Stomach (tissue), 19 donors: ENCODE data around the gene DTD1. TPM values are rescaled to one million over a fixed set of nuclear protein-coding genes. Genes with fewer than 3 reads are reported as not detected.

Experiments used
- DNase-seq, 2 donors: peaks; one replicate each; pipeline versions ENCODE4 v3.0.0 to v3.0.0-alpha.2; 2013 to 2019
- H3K27ac ChIP-seq, 5 donors: fragments of 200-600 bp in 4 of 5; sonication (generic) in 4 of 5; one replicate each; pipeline ENCODE4 v1.5.1; 2013 to 2019; ENCODE audit warnings: mild to moderate bottlenecking in 1 of 5, moderate library complexity in 1 of 5
- H3K27me3 ChIP-seq, 3 donors: fragments of 200-600 bp; sonication (generic); one replicate each; pipeline ENCODE4 v1.5.1; 2017 to 2019; ENCODE audit warnings: mixed run types in 1 of 3
- H3K36me3 ChIP-seq, 4 donors: fragments of 200-600 bp; sonication (generic); 1 replicate in 3 of 4; 2 replicates in 1 of 4; pipeline ENCODE4 v1.5.1; 2016 to 2019
- H3K4me1 ChIP-seq, 4 donors: fragments of 200-600 bp; sonication (generic); one replicate each; pipeline ENCODE4 v1.5.1; 2016 to 2019
- H3K4me3 ChIP-seq, 4 donors: fragments of 200-600 bp; sonication (generic) in 3 of 4; one replicate each; pipeline ENCODE4 v1.5.1; 2016 to 2019; ENCODE audit warnings: mild to moderate bottlenecking in 1 of 4
- H3K9me3 ChIP-seq, 4 donors: fragments of 200-600 bp; sonication (generic); one replicate each; pipeline ENCODE4 v1.5.1; 2016 to 2019
- EP300 ChIP-seq: sonication (generic); formaldehyde crosslinking; IDR thresholded peaks from one replicate; pipeline ENCODE4 v1.6.1; 2017; ENCODE audit warnings: antibody characterized with exemption
- POLR2A ChIP-seq, 4 donors: fragments of 450-650 bp; IDR thresholded peaks; one replicate each; pipeline ENCODE4 v1.6.1; 2016; ENCODE audit warnings: antibody characterized with exemption in 4 of 4, control low read depth in 2 of 4, mild to moderate bottlenecking in 1 of 4, moderate library complexity in 1 of 4
- POLR2AphosphoS5 ChIP-seq, 3 donors: sonication (generic); formaldehyde crosslinking; IDR thresholded peaks; one replicate each; pipeline ENCODE4 v1.6.1; 2016; ENCODE audit warnings: antibody characterized with exemption in 3 of 3
- WGBS, 5 donors: extraction: QIAGEN DNeasy Blood & Tissue Kit in 3 of 5; methylation state at CpG; one replicate each; pipeline versions ENCODE4 v1.1.5 to v1.1.7; 2013 to 2018; 5-methylcytosine and 5-hydroxymethylcytosine counted together
- intact Hi-C: fragments of 100-400 bp; cut with DNase I; formaldehyde crosslinking; loops from one replicate; pipeline ENCODE4 v1.15.1; 2023; ENCODE audit warnings: low total_unique reads
- long read RNA-seq, 10 donors: transcript quantifications; one replicate each; lab custom pipeline, GENCODE V29; 2026
- polyA plus RNA-seq, 3 donors: library from polyadenylated mRNA; stranded (reverse); fragments of 200-250 nt; gene quantifications; one replicate each; pipeline ENCODE4 v1.2.3, GENCODE V29; 2013
- total RNA-seq, 5 donors: library from RNA; depleted of rRNA; stranded (reverse); fragments of >200 nt; gene quantifications; one replicate each; pipeline versions ENCODE4 v1.1.0 to v1.2.3, GENCODE V29; 2014 to 2016
- TF ChIP-seq, protein P1 (sequence below), 7 experiments: fragments of 450-650 bp in 4 of 7; fragments of 200-600 bp in 3 of 7; sonication (generic) in 3 of 7; IDR thresholded peaks; one replicate each; pipeline ENCODE4 v1.5.1; 2016 to 2019; ENCODE audit warnings: antibody characterized with exemption in 7 of 7, control low read depth in 2 of 7, mild to moderate bottlenecking in 1 of 7
- donor health status: healthy with polysubstance abuse.
- donor health status: Bipolar disorder and iron deficiency.
- donor health status: healthy.

DTD1 gene, protein sequence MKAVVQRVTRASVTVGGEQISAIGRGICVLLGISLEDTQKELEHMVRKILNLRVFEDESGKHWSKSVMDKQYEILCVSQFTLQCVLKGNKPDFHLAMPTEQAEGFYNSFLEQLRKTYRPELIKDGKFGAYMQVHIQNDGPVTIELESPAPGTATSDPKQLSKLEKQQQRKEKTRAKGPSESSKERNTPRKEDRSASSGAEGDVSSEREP
- 10 to 100 TPM in 3 of 5 donors, 1 to 10 TPM in 1, not detected in 1; 4.5 to 23.3 (median 13.8) TPM for total RNA-seq
- 10 to 100 TPM; 15.7 to 30.4 (median 23.0) TPM for polyA plus RNA-seq
- long read RNA-seq, donor 1, transcript DTD1-201 (6 exons, 1,387 nt), result major isoform, 5 of 5 reads
- long read RNA-seq, donor 1, partial matches to known transcripts, result 0 of 5 reads
- long read RNA-seq, donor 1, other reads (novel, unspliced or antisense), result 0 of 5 reads
- long read RNA-seq, donor 2, transcript DTD1-201 (6 exons, 1,387 nt), result major isoform, 6 of 6 reads
- long read RNA-seq, donor 2, partial matches to known transcripts, result 0 of 6 reads
- long read RNA-seq, donor 2, other reads (novel, unspliced or antisense), result 0 of 6 reads
- long read RNA-seq, donor 3, partial matches to known transcripts, result 0 of 3 reads
- long read RNA-seq, donor 3, other reads (novel, unspliced or antisense), result 0 of 3 reads
- long read RNA-seq, donor 4, partial matches to known transcripts, result 0 of 1 reads
- long read RNA-seq, donor 4, other reads (novel, unspliced or antisense), result 0 of 1 reads
- long read RNA-seq, donor 5, partial matches to known transcripts, result 0 of 4 reads
- long read RNA-seq, donor 5, other reads (novel, unspliced or antisense), result 0 of 4 reads
- long read RNA-seq, donor 6, transcript DTD1-201 (6 exons, 1,387 nt), result major isoform, 19 of 48 reads
- long read RNA-seq, donor 6, partial matches to known transcripts, result 29 of 48 reads
- long read RNA-seq, donor 6, other reads (novel, unspliced or antisense), result 0 of 48 reads
- long read RNA-seq, donor 7, transcript DTD1-201 (6 exons, 1,387 nt), result major isoform, 8 of 17 reads
- long read RNA-seq, donor 7, partial matches to known transcripts, result 9 of 17 reads
- long read RNA-seq, donor 7, other reads (novel, unspliced or antisense), result 0 of 17 reads
- long read RNA-seq, donor 8, transcript DTD1-201 (6 exons, 1,387 nt), result major isoform, 6 of 14 reads
- long read RNA-seq, donor 8, partial matches to known transcripts, result 7 of 14 reads
- long read RNA-seq, donor 8, other reads (novel, unspliced or antisense), result 0 of 14 reads
- long read RNA-seq, donor 9, transcript DTD1-201 (6 exons, 1,387 nt), result major isoform, 10 of 22 reads
- long read RNA-seq, donor 9, partial matches to known transcripts, result 12 of 22 reads
- long read RNA-seq, donor 9, other reads (novel, unspliced or antisense), result 0 of 22 reads
- long read RNA-seq, donor 10, result 0 reads

DNA sequence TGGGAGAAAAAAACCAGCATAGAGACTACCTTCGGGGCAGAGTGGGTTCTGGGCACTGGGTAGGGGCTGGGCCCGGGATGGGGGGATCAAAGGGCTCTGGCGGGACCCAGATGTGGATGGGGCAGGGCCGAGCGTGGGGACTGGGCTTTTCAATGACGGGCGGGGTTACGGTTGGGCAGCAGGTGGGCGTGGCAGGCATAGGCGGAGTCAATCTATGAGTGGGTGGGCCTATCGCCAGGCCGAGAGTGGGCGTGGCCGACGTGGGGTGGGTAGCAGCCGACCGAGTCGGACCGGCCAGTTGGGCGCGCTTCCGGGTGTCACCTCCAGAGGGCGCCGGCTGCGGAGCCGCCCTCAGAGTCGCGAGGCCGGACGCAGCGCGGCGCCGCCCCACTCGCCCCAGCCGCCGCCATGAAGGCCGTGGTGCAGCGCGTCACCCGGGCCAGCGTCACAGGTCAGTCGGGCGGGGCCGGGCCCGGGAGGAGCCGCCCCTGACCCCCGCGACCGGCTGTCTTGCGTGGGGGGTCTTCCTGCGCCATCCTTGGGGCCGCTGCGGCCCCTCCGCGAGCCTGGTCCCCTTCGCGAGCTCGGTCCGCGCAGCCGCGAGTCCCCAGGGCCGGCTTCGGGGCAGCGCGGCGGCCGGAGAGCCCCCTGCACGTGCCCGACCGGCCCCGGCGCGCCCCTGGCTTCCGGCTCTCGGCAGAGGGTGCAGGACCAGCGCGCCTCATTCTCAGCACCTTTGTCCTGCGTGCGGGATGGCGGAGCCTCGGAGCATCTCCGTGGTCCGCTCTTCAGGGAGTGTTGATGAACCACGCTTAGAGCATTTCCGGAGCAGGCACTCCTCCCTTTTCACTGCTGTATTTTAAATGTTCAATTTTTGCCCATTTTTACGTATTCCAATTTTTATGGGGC is at the start of gene DTD1:
Gene DTD1 (plus strand): TSS at position 390 of the 909 bp plus-strand sequence. CDS start 19 bp downstream, at position 409.
- DNase-seq, result peak; percentile 96
- H3K4me1 ChIP-seq, result peaks cover 4 to 28% (median 17%) of the 10 kb centered on the region in 4 donors
- H3K27me3 ChIP-seq, result no peaks in the 10 kb centered on the region
- no peaks in the 10 kb centered on the region for H3K36me3 ChIP-seq
- intact Hi-C loops, result no loop called here
- peak within 1 kb of the TSS; percentile 64 to 87 (median 79) for H3K27ac ChIP-seq
- peak within 1 kb of the TSS; percentile 70 to 99 (median 88) for H3K4me3 ChIP-seq
- no peaks in the 10 kb centered on the region for H3K9me3 ChIP-seq
- WGBS, 5 donors, result 0 to 1% (median 0%) methylated on average over 27 to 88 of the region's 88 CpGs
- TF ChIP-seq EP300 (no peak), POLR2AphosphoS5 (IDR thresholded peaks at IDR 0.05) (peak in 2 of 3 donors; percentile 10 to 36)
- TF ChIP-seq, protein P1, sequence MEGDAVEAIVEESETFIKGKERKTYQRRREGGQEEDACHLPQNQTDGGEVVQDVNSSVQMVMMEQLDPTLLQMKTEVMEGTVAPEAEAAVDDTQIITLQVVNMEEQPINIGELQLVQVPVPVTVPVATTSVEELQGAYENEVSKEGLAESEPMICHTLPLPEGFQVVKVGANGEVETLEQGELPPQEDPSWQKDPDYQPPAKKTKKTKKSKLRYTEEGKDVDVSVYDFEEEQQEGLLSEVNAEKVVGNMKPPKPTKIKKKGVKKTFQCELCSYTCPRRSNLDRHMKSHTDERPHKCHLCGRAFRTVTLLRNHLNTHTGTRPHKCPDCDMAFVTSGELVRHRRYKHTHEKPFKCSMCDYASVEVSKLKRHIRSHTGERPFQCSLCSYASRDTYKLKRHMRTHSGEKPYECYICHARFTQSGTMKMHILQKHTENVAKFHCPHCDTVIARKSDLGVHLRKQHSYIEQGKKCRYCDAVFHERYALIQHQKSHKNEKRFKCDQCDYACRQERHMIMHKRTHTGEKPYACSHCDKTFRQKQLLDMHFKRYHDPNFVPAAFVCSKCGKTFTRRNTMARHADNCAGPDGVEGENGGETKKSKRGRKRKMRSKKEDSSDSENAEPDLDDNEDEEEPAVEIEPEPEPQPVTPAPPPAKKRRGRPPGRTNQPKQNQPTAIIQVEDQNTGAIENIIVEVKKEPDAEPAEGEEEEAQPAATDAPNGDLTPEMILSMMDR (IDR thresholded peaks at IDR 0.05), result peak in 4 of 7 experiments; percentile 15 to 74 (median 71)

DNA sequence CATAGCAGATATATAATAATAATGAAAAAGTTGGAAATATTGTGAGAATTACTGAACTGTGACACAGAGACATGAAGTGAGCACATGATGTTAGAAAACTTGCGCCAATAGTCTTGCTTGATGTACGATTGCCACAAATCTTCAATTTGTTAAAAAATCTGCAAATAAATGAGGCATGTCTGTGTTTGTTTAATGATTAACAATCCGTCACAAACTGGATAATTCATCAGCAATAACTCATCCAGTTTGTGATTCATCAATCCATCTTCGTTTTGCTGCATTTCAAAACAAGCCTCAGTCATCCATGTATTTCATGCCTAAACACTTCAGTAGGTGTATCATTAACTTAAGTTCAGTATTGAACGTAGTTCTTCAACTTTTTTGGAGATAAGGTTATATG is 46.1 kb upstream of the DTD1 start:
- Histone ChIP-seq H3K4me1 (peaks cover 0 to 5% (median 2%) of the 10 kb centered on the region in 4 donors), H3K4me3 (no peak overlapping the region), H3K9me3 (no peaks in the 10 kb centered on the region), H3K36me3 (peaks cover 31 to 98% (median 98%) of the 10 kb centered on the region in 4 donors), H3K27me3 (no peaks in the 10 kb centered on the region), H3K27ac (no peak overlapping the region)
- intact Hi-C loops, result no loop called here
- TF ChIP-seq, protein P1 (IDR thresholded peaks at IDR 0.05), result no peak
- TF ChIP-seq POLR2A (IDR thresholded peaks at IDR 0.05) (no peak), POLR2AphosphoS5 (IDR thresholded peaks at IDR 0.05) (no peak), EP300 (no peak)
- WGBS, 5 donors, result 76 to 86% (median 82%) methylated on average over 5 of the region's 5 CpGs
- no peak for DNase-seq

DNA sequence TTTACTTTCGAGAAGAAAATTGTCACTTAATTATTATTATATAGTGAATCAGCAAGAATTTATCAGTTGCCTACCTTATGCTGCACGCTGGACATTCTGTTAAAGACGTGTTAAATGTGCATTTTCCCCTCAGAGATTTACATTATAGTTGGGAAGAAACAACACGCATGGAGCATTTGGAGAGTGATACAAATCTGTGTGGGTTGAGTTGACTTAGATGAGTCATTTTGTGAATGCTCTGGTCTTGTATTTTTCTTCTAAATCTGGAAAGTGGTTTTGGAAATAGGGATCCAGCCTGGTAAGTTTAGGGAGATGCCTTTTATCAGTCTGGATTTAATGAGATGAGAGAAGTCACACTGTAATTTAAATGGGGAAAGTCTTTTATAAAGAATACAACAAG is 44.6 kb upstream of the DTD1 start:
- Histone ChIP-seq H3K27me3 (no peaks in the 10 kb centered on the region), H3K4me1 (peaks cover 0 to 5% (median 2%) of the 10 kb centered on the region in 4 donors), H3K9me3 (no peaks in the 10 kb centered on the region), H3K4me3 (no peak overlapping the region), H3K36me3 (peaks cover 43 to 100% (median 99%) of the 10 kb centered on the region in 4 donors), H3K27ac (peak overlapping the region in 2 of 5 donors; percentile 47 to 67)
- DNase-seq, result no peak
- TF ChIP-seq EP300, result no peak
- no peak for TF ChIP-seq POLR2AphosphoS5 (IDR thresholded peaks at IDR 0.05)
- TF ChIP-seq, protein P1 (IDR thresholded peaks at IDR 0.05), result no peak
- intact Hi-C loops, result no loop called here
- 91 to 97% (median 92%) methylated on average over 4 of the region's 4 CpGs for WGBS, 5 donors
